ENCODE data around the gene JAM3.

- TF ChIP-seq POLR2AphosphoS5 (IDR thresholded peaks at IDR 0.05; ENCODE audit: insufficient read depth, low read depth, low read length): no peak
- TF ChIP-seq CTCF (IDR thresholded peaks at IDR 0.05; ENCODE audit: extremely low read depth in 1 of 2, insufficient read depth in 1 of 2, low read depth in 1 of 2, low read length in 2 of 2): no peak
- no peak for TF ChIP-seq POLR2A (IDR thresholded peaks at IDR 0.05; ENCODE audit: low read depth, low read length)
- no peak for TF ChIP-seq MAX (IDR thresholded peaks at IDR 0.05; ENCODE audit: insufficient read depth, insufficient read length)
- TF ChIP-seq EZH2 (IDR thresholded peaks at IDR 0.05; ENCODE audit: borderline replicate concordance, low read depth, low read length, severe bottlenecking): no peak
- no peak for TF ChIP-seq GATA2 (IDR thresholded peaks at IDR 0.05; ENCODE audit: insufficient read depth, insufficient read length, low read depth, low read length)
Measured at GRCh38 chr11:134037046-134037908, 31.6 kb upstream of the JAM3 start.
